Sigmoid colon (tissue), 7 donors: ENCODE results near the gene ROPN1B. TPM values are rescaled to one million over a fixed set of nuclear protein-coding genes. Genes with fewer than 3 reads are reported as not detected.
"Not testable (repeated sequence)": the region's sequence is repeated elsewhere in the genome, so short reads cannot be mapped to it uniquely, and the experiment has no call there.

Source experiments
- DNase-seq: peaks from one replicate; pipeline ENCODE4 v3.0.0-alpha.2; 2019
- H3K27ac ChIP-seq, 4 donors: fragments of 200-600 bp; sonication (generic); one replicate each; pipeline ENCODE4 v1.5.1; 2016 to 2019; ENCODE audit warnings: mild to moderate bottlenecking in 1 of 4
- H3K27me3 ChIP-seq, 3 donors: fragments of 200-600 bp; sonication (generic); one replicate each; pipeline ENCODE4 v1.5.1; 2019; ENCODE audit warnings: mild to moderate bottlenecking in 1 of 3
- H3K36me3 ChIP-seq, 4 donors: fragments of 200-600 bp; sonication (generic); one replicate each; pipeline ENCODE4 v1.5.1; 2016 to 2019
- H3K4me1 ChIP-seq, 4 donors: fragments of 200-600 bp; sonication (generic); one replicate each; pipeline ENCODE4 v1.5.1; 2017 to 2019
- H3K4me3 ChIP-seq, 4 donors: fragments of 200-600 bp; sonication (generic); one replicate each; pipeline ENCODE4 v1.5.1; 2017 to 2019; ENCODE audit warnings: mild to moderate bottlenecking in 2 of 4, moderate library complexity in 1 of 4
- H3K9me3 ChIP-seq, 4 donors: fragments of 200-600 bp in 3 of 4; sonication (generic) in 3 of 4; one replicate each; pipeline versions ENCODE4 v1.5.1 to v1.6.1; 2013 to 2019
- EP300 ChIP-seq, 4 donors: sonication (generic); formaldehyde crosslinking; IDR thresholded peaks; one replicate each; pipeline ENCODE4 v1.6.1; 2017; ENCODE audit warnings: antibody characterized with exemption in 4 of 4
- POLR2A ChIP-seq, 2 donors: fragments of 450-650 bp; IDR thresholded peaks; one replicate each; pipeline ENCODE4 v1.6.1; 2016; ENCODE audit warnings: antibody characterized with exemption in 2 of 2, mild to moderate bottlenecking in 2 of 2, moderate library complexity in 2 of 2
- POLR2AphosphoS5 ChIP-seq, 4 donors: sonication (generic); formaldehyde crosslinking; IDR thresholded peaks; one replicate each; pipeline ENCODE4 v1.6.1; 2017; ENCODE audit warnings: antibody characterized with exemption in 4 of 4
- WGBS, 2 donors: extraction: QIAGEN DNeasy Blood & Tissue Kit; methylation state at CpG; one replicate each; pipeline ENCODE4 v1.1.7; 2013; 5-methylcytosine and 5-hydroxymethylcytosine counted together
- intact Hi-C: fragments of 100-400 bp; cut with DNase I; formaldehyde crosslinking; loops from one replicate; pipeline ENCODE4 v1.15.1; 2023
- polyA plus RNA-seq, 3 donors: library from polyadenylated mRNA; stranded (reverse); fragments of 200-250 nt; gene quantifications; one replicate each; pipeline ENCODE4 v1.2.3, GENCODE V29; 2013
- total RNA-seq, 4 donors: library from RNA; depleted of rRNA; stranded (reverse); fragments of >200 nt; gene quantifications; one replicate each; pipeline ENCODE4 v1.1.0, GENCODE V29; 2016
- TF ChIP-seq, protein P1 (sequence below), 4 experiments: fragments of 450-650 bp in 3 of 4; fragments of 200-600 bp in 1 of 4; IDR thresholded peaks; one replicate each; pipeline ENCODE4 v1.5.1; 2016 to 2019; ENCODE audit warnings: antibody characterized with exemption in 4 of 4, mild to moderate bottlenecking in 3 of 4, moderate library complexity in 2 of 4
- donor health status: healthy with polysubstance abuse.
- donor health status: Bipolar disorder and iron deficiency.
- donor health status: healthy.

The ROPN1B gene
- total and polyA plus RNA-seq, 7 donors = 0.06 to 1.1 TPM; not detected in 5

DNA sequence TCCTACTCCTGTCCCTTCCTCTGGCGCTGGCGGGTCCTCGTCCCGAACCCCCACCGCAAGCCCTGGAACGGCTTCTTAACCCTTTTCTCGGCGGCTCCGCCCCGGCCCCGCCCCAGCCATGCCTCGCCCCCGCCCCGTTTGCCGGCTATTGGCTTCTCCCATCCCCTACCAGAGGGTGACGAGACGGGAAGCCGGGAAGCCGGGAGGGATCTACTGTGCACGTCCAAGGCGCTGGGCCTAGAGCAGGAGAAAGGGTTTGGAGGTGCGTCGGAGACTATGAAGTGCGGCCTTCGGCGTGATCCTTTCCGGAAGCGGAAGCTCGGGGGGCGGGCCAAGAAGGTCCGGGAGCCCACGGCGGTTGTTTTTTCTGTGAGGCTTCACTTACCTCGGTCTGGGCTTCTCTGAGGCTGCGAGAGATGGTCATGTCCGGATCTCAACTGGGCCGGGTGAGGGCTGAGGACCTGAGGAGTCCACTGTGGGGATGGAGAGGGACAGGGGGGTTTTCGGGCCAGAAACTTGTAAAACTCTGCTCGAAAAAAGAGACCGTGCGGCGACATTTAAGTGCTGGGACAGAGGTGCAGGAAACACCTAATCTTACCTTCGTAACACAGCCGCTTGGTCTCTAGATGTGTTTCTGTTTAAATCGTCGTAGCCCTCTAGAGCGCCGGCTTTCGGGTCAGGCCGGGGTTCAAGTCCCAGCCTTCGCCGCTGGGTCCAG lies 21.4 kb downstream of the ROPN1B start:
- peak; percentile 97 for DNase-seq
- TF ChIP-seq EP300 (IDR thresholded peaks at IDR 0.05) (no peak), POLR2AphosphoS5 (IDR thresholded peaks at IDR 0.05) (peak; percentile 49 to 82 (median 70)), POLR2A (IDR thresholded peaks at IDR 0.05) (no peak)
- TF ChIP-seq, protein P1, sequence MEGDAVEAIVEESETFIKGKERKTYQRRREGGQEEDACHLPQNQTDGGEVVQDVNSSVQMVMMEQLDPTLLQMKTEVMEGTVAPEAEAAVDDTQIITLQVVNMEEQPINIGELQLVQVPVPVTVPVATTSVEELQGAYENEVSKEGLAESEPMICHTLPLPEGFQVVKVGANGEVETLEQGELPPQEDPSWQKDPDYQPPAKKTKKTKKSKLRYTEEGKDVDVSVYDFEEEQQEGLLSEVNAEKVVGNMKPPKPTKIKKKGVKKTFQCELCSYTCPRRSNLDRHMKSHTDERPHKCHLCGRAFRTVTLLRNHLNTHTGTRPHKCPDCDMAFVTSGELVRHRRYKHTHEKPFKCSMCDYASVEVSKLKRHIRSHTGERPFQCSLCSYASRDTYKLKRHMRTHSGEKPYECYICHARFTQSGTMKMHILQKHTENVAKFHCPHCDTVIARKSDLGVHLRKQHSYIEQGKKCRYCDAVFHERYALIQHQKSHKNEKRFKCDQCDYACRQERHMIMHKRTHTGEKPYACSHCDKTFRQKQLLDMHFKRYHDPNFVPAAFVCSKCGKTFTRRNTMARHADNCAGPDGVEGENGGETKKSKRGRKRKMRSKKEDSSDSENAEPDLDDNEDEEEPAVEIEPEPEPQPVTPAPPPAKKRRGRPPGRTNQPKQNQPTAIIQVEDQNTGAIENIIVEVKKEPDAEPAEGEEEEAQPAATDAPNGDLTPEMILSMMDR (IDR thresholded peaks at IDR 0.05) = no peak
- intact Hi-C loops = loop anchor here (1.0 to 10.0 kb wide), 3 partner anchors 18 to 224 kb away; no protein-coding TSS in a partner anchor
- Histone ChIP-seq H3K4me3 (peak overlapping the region; percentile 51 to 73 (median 65)), H3K4me1 (peaks cover 0 to 16% (median 4%) of the 10 kb centered on the region in 4 donors), H3K36me3 (no peaks in the 10 kb centered on the region), H3K27me3 (no peaks in the 10 kb centered on the region), H3K9me3 (no peaks in the 10 kb centered on the region), H3K27ac (peak overlapping the region; percentile 78 to 91 (median 83))
- 1 to 18% methylated on average over 52 of the region's 52 CpGs for WGBS, 2 donors

DNA sequence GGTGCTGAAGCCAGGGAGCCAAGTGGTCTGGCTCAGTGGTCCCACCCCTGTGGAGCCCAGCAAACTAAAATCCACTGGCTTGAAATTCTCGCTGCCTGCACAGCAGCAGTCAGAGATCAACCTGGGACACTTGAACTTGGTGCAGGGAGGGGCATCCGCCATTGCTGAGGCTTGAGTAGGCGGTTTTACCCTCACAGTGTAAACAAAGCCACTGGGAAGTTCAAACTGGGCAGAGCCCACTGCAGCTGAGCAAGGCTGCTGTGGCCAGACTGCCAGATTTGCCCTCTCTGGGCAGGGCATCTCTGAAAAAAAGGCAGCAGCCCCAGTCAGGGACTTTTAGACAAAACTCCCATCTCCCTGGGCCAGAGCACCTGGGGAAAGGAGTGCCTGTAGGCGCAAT lies 27.8 kb downstream of the ROPN1B start:
- not testable (repeated sequence) for H3K4me3 ChIP-seq, H3K9me3 ChIP-seq, H3K36me3 ChIP-seq, H3K4me1 ChIP-seq, H3K27ac ChIP-seq, H3K27me3 ChIP-seq, DNase-seq
- intact Hi-C loops = loop anchor here (10.0 kb wide), 1 partner anchor 218 kb away; no protein-coding TSS in a partner anchor
- WGBS, 2 donors = 87 to 90% methylated on average over 4 of the region's 4 CpGs

DNA sequence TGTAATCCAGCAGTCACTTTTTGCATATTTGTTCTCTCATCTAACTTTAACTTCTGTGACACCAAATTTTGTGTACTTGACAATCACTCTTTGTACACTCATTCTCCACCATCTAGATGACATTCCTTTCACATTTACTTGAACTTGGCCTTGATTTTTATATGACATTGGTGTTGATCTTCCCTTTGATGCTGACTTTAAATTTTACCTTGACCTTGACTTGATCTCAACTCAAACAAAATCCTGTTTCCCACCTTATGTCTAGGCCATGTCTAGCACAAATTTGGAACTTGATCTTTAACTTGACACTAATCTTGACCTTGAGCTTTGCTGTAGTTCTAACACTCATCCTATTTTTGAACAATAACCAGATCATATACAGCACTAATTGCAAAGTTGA lies 33.2 kb downstream of the ROPN1B start:
- no peak for TF ChIP-seq POLR2AphosphoS5 (IDR thresholded peaks at IDR 0.05)
- TF ChIP-seq, protein P1 (IDR thresholded peaks at IDR 0.05) = no peak
- TF ChIP-seq EP300 (IDR thresholded peaks at IDR 0.05) = no peak
- TF ChIP-seq POLR2A (IDR thresholded peaks at IDR 0.05) = no peak
- Histone ChIP-seq H3K9me3 (peaks cover 0 to 5% (median 0%) of the 10 kb centered on the region in 4 donors), H3K36me3 (peaks cover 0 to 14% (median 9%) of the 10 kb centered on the region in 4 donors), H3K4me3 (no peak overlapping the region), H3K27ac (no peak overlapping the region), H3K4me1 (no peaks in the 10 kb centered on the region), H3K27me3 (no peaks in the 10 kb centered on the region)
- intact Hi-C loops = no loop called here
- no peak for DNase-seq

DNA sequence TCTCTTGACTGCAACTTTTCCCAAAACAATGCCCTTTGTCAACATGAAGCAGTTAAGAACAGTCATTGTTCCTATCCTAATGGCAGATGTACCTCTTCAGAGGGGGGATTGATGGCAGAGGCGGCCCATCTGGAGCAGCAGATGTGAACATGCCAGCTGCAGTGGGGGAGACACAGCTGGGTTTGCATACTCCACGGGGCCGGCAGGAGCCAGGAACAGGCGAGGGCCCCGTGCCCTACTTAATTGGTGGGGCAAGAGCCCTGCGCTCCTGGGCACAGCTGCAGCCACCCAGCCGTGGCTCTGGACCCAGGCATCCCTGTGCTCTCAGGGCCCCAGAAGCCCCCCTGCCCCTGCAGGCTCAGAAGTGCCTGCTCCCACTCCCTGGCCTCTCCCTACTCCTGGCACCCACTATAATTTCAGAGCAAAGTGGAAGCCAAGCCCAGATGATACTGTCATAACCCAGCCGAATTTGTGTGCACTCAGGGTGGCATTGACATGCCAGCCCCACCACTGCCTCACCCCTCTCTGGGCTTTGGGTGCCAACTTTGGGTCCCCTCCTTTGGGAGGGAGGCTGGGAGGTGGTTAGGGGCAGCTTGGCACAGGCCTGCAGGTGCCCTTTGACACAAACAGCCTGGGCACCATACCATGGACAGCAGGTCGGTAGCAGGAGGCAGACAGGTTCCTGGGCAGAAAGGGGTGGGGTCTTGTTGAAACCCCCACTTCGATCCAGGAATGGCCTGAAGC lies 34.6 kb downstream of the ROPN1B start:
- Histone ChIP-seq H3K27ac (no peak overlapping the region), H3K36me3 (peaks cover 7 to 28% (median 14%) of the 10 kb centered on the region in 4 donors), H3K27me3 (no peaks in the 10 kb centered on the region), H3K9me3 (peaks cover 0 to 5% (median 0%) of the 10 kb centered on the region in 4 donors), H3K4me3 (no peak overlapping the region), H3K4me1 (no peaks in the 10 kb centered on the region)
- intact Hi-C loops = no loop called here
- 91 to 93% methylated on average over 10 of the region's 10 CpGs for WGBS, 2 donors
- no peak for DNase-seq
- TF ChIP-seq, protein P1 (IDR thresholded peaks at IDR 0.05) = no peak
- no peak for TF ChIP-seq EP300 (IDR thresholded peaks at IDR 0.05)
- no peak for TF ChIP-seq POLR2AphosphoS5 (IDR thresholded peaks at IDR 0.05)
- no peak for TF ChIP-seq POLR2A (IDR thresholded peaks at IDR 0.05)

DNA sequence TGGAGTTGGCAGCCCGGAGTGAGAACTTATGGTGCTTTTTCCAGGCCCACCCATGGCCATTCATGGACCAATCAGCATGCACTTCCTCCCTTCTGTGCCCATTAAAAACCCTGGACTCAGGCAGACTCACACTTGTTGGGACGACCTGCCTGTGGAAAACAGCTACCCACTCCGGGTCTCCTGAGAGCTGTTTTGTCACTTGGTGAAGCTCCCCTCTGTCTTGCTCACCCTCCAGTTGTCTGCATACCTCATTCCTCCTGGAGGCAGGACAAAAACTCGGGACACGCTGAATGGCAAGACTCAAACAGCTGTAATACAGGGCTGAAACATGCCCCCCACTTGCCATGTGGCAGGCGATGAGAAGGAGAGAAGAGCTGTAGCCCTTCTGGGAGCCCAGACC lies 35.2 kb downstream of the ROPN1B start:
- Histone ChIP-seq H3K27me3 (no peaks in the 10 kb centered on the region), H3K4me1 (no peaks in the 10 kb centered on the region), H3K36me3 (peaks cover 7 to 34% (median 15%) of the 10 kb centered on the region in 4 donors), H3K9me3 (peaks cover 0 to 5% (median 0%) of the 10 kb centered on the region in 4 donors), H3K27ac (no peak overlapping the region), H3K4me3 (no peak overlapping the region)
- WGBS, 2 donors = 93 to 94% methylated on average over 6 of the region's 6 CpGs
- DNase-seq = no peak
- TF ChIP-seq EP300 (IDR thresholded peaks at IDR 0.05) (no peak), POLR2A (IDR thresholded peaks at IDR 0.05) (no peak), POLR2AphosphoS5 (IDR thresholded peaks at IDR 0.05) (no peak)
- TF ChIP-seq, protein P1 (IDR thresholded peaks at IDR 0.05) = no peak
- intact Hi-C loops = no loop called here
